Skeletal muscle tissue (tissue), 4 donors: ENCODE measurements around the gene ARHGAP26. TPM values are rescaled to one million over a fixed set of nuclear protein-coding genes. Genes with fewer than 3 reads are reported as not detected.

Source experiments
- H3K27ac ChIP-seq: one replicate; pipeline ENCODE4 v1.7.0; 2013; ENCODE audit warnings: mild to moderate bottlenecking, low read depth, low read length, inconsistent platforms
- H3K27me3 ChIP-seq, 3 donors: one replicate each; pipeline ENCODE4 v1.7.0; 2013; ENCODE audit warnings: low read length in 3 of 3; ENCODE audit not compliant: control insufficient read depth in 3 of 3, insufficient read depth in 3 of 3
- H3K36me3 ChIP-seq, 3 donors: one replicate each; pipeline ENCODE4 v1.7.0; 2013; ENCODE audit warnings: low read length in 3 of 3; ENCODE audit not compliant: control insufficient read depth in 3 of 3, insufficient read depth in 3 of 3
- H3K4me1 ChIP-seq, 3 donors: one replicate each; pipeline ENCODE4 v1.7.0; 2013; ENCODE audit warnings: low read length in 3 of 3, mild to moderate bottlenecking in 3 of 3; ENCODE audit not compliant: control insufficient read depth in 3 of 3, insufficient read depth in 3 of 3
- H3K4me3 ChIP-seq, 3 donors: one replicate each; pipeline ENCODE4 v1.7.0; 2013; ENCODE audit warnings: low read length in 3 of 3
- H3K9ac ChIP-seq, 3 donors: one replicate each; pipeline ENCODE4 v1.7.0; 2013; ENCODE audit warnings: low read length in 3 of 3, mild to moderate bottlenecking in 3 of 3, moderate library complexity in 2 of 3, low read depth in 1 of 3
- H3K9me3 ChIP-seq, 3 donors: one replicate each; pipeline ENCODE4 v1.7.0; 2013; ENCODE audit warnings: low read length in 3 of 3; ENCODE audit not compliant: control insufficient read depth in 3 of 3
- total RNA-seq: library from RNA; depleted of rRNA; stranded (reverse); fragments of >200 nt; gene quantifications from one replicate; pipeline ENCODE4 v1.2.3, GENCODE V29; 2014
- donor health status: Osteomylitis.

The ARHGAP26 gene
- total RNA-seq, 1 donor from 2014 or later: 28.7 TPM

DNA sequence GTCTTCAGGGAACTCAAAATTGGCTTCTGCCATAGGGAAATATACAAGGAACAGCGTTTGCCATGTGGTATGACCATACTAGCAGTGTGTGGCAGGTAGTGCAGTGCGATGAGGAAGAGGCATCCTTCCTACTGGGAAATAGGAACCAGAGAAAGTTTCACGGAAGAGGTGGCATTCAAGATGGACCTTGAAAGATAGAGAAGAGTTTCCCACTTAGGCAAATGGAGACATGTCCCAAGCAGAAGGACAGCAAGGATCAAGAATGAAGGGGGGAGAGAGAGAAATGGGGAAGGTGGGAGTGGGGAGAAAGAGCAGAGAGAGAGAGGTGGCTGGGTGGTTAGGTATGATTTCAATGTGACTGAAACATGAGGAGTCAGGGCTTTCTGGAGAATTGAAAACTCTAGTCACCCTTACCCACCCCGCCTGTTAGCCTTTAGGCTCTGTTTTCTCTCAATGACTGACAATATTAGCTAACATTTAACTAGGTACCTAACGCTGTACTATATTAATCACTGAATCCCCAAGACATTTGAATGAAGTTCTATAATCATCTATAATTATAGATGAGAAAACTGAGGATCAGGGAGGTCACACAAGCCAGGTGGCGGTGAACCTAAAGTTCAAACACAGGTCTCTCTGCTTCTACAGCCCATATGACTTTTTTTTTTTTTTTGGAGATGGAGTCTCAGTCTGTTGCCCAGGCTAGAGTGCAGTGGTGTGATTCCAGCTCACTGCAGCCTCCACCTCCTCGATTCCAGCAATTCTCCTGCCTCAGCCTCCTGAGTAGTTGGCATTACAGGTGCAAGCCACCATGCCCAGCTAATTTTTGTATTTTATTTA, 462.0 kb downstream of the ARHGAP26 start:
- Histone ChIP-seq H3K4me1 (peaks cover 12 to 26% (median 18%) of the 10 kb centered on the region in 3 donors), H3K9ac (no peak overlapping the region), H3K4me3 (no peak overlapping the region), H3K9me3 (no peaks in the 10 kb centered on the region), H3K27ac (no peak overlapping the region), H3K27me3 (no peaks in the 10 kb centered on the region), H3K36me3 (no peaks in the 10 kb centered on the region)

DNA sequence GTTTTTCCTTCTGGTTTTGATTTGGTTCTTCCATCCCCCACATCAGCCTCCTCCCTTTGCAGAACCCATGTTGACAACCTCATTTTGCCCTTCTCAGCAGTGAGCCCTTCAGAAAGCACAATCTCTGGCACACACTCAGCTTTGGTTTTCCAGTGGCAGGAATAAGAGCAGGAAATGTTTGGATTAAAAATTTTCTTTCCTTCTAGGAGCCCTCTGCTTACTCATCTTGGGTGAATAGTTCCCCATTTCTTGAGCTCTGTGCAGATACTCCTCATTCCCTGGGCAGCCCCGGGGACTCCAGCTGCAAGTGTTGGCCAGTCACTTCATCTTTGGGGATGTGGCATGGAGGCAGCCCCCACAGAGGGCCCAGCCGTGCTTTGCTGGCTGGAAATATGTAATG, 462.9 kb downstream of the ARHGAP26 start:
- H3K4me3 ChIP-seq: no peak overlapping the region
- no peaks in the 10 kb centered on the region for H3K9me3 ChIP-seq
- H3K27ac ChIP-seq: no peak overlapping the region
- no peaks in the 10 kb centered on the region for H3K36me3 ChIP-seq
- H3K4me1 ChIP-seq: peaks cover 12 to 26% (median 16%) of the 10 kb centered on the region in 3 donors
- H3K9ac ChIP-seq: no peak overlapping the region
- no peaks in the 10 kb centered on the region for H3K27me3 ChIP-seq

DNA sequence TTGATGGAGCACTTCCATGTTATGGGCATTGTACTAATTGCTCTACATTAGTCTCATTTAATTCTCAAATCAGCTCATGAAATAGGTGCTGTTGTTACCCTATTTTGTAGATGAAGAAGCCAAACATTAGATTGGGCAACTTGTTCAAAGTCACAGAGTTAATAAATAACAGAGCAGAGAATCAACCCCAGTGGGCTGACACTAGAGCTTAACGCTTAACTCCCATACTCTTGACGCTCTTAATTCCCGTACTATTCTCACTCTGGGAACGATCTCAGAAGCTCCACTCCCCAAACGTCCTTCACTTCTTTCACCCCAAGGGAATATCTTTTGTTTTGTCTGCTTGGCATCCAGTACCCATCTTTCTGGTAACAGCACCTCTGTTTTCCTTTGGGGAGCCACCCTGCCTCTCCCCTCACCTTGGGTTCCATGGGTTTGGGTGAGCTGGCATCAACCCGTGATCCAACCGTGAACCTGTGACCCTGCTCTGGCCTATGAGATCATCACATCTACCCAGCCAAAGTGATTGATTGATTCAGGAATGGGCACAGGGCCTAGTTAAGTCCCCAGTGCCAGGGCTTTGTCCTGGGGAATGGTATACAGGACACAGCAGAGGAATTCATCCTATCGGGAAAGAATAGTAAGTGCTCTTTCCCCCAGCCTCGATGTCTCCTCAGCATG, 464.1 kb downstream of the ARHGAP26 start:
- Histone ChIP-seq H3K9ac (no peak overlapping the region), H3K27ac (no peak overlapping the region), H3K4me3 (no peak overlapping the region), H3K4me1 (peaks cover 11 to 21% (median 11%) of the 10 kb centered on the region in 3 donors), H3K27me3 (no peaks in the 10 kb centered on the region), H3K9me3 (no peaks in the 10 kb centered on the region), H3K36me3 (no peaks in the 10 kb centered on the region)

DNA sequence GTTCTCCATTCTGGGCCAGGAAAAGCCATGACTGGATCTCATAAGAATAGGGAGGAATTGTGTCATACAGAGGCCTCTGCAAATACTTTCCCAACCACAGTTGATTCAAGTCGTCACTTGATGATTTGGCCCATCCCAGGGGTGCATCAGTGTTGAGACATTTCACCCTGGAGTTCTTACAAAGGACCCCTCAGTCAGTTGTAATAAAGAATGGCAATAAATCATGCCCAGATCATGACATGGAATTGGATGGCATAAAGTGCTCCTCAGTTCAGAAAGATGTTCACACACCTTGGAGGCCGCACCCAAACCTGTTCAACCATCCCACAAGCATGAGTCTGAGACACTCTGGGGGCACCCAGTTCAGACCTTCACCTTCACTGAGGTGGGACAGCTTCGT, 465.2 kb downstream of the ARHGAP26 start:
- no peaks in the 10 kb centered on the region for H3K36me3 ChIP-seq
- no peak overlapping the region for H3K9ac ChIP-seq
- H3K4me3 ChIP-seq: no peak overlapping the region
- H3K27ac ChIP-seq: peak overlapping the region; percentile 38
- H3K4me1 ChIP-seq: peaks cover under 1 to 14% (median under 1%) of the 10 kb centered on the region in 3 donors
- no peaks in the 10 kb centered on the region for H3K27me3 ChIP-seq
- no peaks in the 10 kb centered on the region for H3K9me3 ChIP-seq

DNA sequence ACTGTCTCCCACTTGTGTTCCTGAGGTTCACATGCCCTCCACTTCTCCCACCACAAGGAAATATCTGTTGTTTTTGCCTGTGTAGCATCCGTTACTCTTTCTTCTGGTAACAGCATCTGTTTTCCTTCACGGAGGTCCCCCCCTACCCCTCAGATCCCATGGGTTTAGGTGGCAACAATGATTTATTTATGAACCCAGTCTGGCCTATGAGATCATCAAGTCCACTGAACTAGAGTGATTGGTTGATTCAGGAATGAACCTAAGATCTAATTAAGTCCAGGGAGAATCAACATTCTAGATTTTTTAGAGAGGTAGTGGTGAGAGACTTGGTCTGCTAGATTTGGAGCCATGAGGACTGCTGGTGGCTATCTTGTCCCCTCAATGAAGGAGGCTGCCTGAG, 466.5 kb downstream of the ARHGAP26 start:
- Histone ChIP-seq H3K9me3 (no peaks in the 10 kb centered on the region), H3K36me3 (no peaks in the 10 kb centered on the region), H3K27ac (no peak overlapping the region), H3K9ac (no peak overlapping the region), H3K27me3 (no peaks in the 10 kb centered on the region), H3K4me3 (no peak overlapping the region), H3K4me1 (peaks cover 0 to 12% (median 0%) of the 10 kb centered on the region in 3 donors)

DNA sequence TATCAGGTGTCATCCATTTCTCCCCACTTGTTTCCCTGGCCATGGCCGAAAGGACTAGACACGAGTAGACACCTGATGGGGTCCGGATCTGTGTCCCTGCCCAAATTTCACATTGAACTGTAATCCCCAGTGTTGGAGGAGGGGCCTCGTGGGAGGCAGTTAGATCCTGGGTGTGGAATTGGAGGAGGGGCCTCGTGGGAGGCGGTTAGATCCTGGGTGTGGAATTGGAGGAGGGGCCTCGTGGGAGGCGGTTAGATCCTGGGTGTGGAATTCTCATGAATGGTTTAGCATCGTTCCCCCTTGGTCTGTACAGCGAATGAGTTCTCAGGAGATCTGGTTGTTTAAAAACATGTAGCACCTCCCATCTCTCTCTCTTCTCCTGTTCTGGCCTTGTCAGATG, 467.5 kb downstream of the ARHGAP26 start:
- H3K9me3 ChIP-seq: no peaks in the 10 kb centered on the region
- H3K27me3 ChIP-seq: no peaks in the 10 kb centered on the region
- no peak overlapping the region for H3K27ac ChIP-seq
- no peak overlapping the region for H3K9ac ChIP-seq
- H3K4me3 ChIP-seq: no peak overlapping the region
- H3K36me3 ChIP-seq: no peaks in the 10 kb centered on the region
- peaks cover 3 to 15% (median 3%) of the 10 kb centered on the region in 3 donors for H3K4me1 ChIP-seq

DNA sequence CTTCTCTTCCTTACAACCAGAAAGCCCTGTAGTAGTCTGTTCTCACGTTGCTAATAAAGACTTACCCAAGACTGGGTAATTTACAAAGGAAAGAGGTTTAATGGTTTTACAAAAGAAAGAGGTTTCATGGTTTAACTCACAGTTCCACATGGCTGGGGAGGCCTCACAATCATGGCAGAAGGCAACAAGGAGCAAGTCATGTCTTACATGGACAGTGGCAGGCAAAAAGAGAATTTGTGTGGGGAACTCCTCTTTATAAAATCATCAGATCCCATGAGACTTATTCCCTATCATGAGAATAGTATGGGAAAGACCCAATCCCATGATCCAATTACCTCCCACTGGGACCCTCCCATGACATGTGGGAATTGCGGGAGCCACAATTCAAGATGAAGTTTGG, 468.4 kb downstream of the ARHGAP26 start:
- no peaks in the 10 kb centered on the region for H3K9me3 ChIP-seq
- H3K9ac ChIP-seq: no peak overlapping the region

DNA sequence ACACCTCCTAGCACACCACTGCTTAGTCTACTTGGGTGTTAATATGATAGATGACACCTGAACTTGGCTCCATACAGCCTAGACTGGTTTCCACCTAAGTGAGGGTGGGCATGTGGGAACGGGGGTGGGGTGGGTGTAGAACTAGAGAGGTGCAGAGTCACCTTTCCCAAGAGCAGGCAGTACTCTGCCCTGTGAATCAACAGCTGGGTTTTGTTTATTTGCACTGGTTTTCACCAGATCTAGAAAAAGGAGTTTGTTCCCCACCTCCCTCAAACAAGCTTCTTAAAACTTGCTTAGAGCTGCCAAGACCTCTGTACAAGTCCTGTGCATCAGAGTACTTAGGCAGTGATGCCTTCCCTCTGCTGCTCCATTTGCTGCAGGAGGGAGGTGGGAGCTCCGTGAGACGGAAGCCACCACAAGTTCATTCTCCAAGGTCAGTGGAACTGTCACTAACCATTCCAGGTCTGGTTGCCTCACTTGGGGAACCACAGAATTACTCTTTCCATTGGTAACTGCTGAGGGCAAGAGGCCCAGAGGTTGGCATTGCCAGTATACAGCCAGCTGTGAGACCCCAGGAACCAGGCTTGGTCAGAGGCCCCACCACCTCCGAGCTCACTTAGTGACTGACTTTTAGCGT, 469.8 kb downstream of the ARHGAP26 start:
- no peaks in the 10 kb centered on the region for H3K36me3 ChIP-seq
- no peaks in the 10 kb centered on the region for H3K27me3 ChIP-seq
- no peak overlapping the region for H3K27ac ChIP-seq
- H3K9me3 ChIP-seq: no peaks in the 10 kb centered on the region
- H3K4me1 ChIP-seq: peaks cover 22 to 36% (median 23%) of the 10 kb centered on the region in 3 donors
- no peak overlapping the region for H3K9ac ChIP-seq
- no peak overlapping the region for H3K4me3 ChIP-seq

More for the DNA sequence above, 468.4 kb downstream of the ARHGAP26 start:
- Histone ChIP-seq H3K4me1 (peaks cover 13 to 24% (median 13%) of the 10 kb centered on the region in 3 donors), H3K27me3 (no peaks in the 10 kb centered on the region), H3K36me3 (no peaks in the 10 kb centered on the region), H3K27ac (no peak overlapping the region), H3K4me3 (no peak overlapping the region)

DNA sequence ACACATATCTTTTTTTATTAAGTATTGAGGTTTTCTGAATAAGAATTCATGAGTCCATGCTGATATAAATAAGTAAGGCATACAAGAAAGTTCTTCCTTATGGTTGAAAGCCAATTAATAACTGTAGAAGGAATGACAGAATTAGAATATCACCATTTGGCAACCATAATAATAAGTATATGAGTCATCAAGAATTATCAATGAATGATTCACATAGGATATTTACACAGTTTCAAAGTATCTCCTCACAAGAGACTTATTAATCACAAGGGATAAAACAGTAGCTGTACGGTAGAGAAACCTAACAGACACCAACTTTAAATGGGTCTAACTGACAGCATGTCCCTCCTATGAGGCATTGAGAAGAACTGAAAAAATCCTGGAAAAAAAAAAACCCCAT, 471.7 kb downstream of the ARHGAP26 start:
- peaks cover 31 to 42% (median 32%) of the 10 kb centered on the region in 3 donors for H3K4me1 ChIP-seq
- no peaks in the 10 kb centered on the region for H3K9me3 ChIP-seq
- H3K27me3 ChIP-seq: no peaks in the 10 kb centered on the region
- H3K36me3 ChIP-seq: no peaks in the 10 kb centered on the region
- H3K9ac ChIP-seq: no peak overlapping the region
- H3K4me3 ChIP-seq: no peak overlapping the region
- H3K27ac ChIP-seq: no peak overlapping the region

DNA sequence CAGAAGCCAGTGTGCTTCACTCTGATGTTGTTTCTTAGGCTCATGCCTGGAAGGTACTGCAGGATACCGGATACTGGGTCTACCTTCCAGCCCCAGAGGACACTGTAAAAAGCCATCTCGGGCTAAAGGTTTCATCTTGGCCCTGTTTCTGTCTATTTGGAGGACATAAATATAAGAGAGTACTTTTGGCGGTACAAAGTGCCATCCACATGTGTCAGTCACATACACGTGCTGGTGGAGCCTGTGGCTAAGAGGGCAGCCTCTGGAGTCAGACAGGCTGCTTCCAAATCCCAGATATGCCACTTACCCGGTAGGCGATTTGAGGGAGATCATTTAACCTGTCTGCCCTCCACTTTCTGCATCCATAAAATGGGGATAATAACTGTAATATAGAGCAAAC, 472.9 kb downstream of the ARHGAP26 start:
- Histone ChIP-seq H3K27me3 (no peaks in the 10 kb centered on the region), H3K9ac (peak overlapping the region in 2 of 3 donors; percentile 36 to 67), H3K36me3 (no peaks in the 10 kb centered on the region), H3K4me3 (peak overlapping the region in 2 of 3 donors; percentile 14 to 48), H3K4me1 (peaks cover 31 to 42% (median 32%) of the 10 kb centered on the region in 3 donors), H3K27ac (peak overlapping the region; percentile 89), H3K9me3 (no peaks in the 10 kb centered on the region)
